Kidney (tissue), 14 donors: ENCODE data around the gene WBP1L. TPM values are rescaled to one million over a fixed set of nuclear protein-coding genes. Genes with fewer than 3 reads are reported as not detected.

ENCODE experiments used
- DNase-seq, 5 donors: peaks; one replicate each; pipeline ENCODE4 v3.0.0-alpha.2; 2013 to 2020
- FAIRE-seq: peaks from 2 replicates; lab custom pipeline; 2012; peaks lifted over from hg19 to GRCh38; lab: Jason Lieb, UNC
- H3K27ac ChIP-seq, 2 donors: one replicate each; pipeline ENCODE4 v1.7.0; 2013; ENCODE audit warnings: low read depth in 2 of 2, low read length in 2 of 2, inconsistent platforms in 1 of 2
- H3K27me3 ChIP-seq: one replicate; pipeline ENCODE4 v1.7.1; 2013; ENCODE audit warnings: low read length, inconsistent platforms; ENCODE audit not compliant: control insufficient read depth, insufficient read depth
- H3K36me3 ChIP-seq, 3 donors: one replicate each; pipeline versions ENCODE4 v1.7.0 to v1.7.1; 2013; ENCODE audit warnings: low read length in 3 of 3, control low read depth in 1 of 3, inconsistent platforms in 1 of 3; ENCODE audit not compliant: insufficient read depth in 3 of 3, control insufficient read depth in 2 of 3
- H3K4me1 ChIP-seq, 3 donors: one replicate each; pipeline versions ENCODE4 v1.7.0 to v1.7.1; 2013; ENCODE audit warnings: low read length in 3 of 3, inconsistent platforms in 1 of 3, low read depth in 1 of 3; ENCODE audit not compliant: control insufficient read depth in 2 of 3, insufficient read depth in 2 of 3
- H3K4me3 ChIP-seq, 3 donors: one replicate each; pipeline versions ENCODE4 v1.7.0 to v1.8.1; 2013; ENCODE audit warnings: low read length in 3 of 3, control low read depth in 1 of 3, inconsistent platforms in 1 of 3
- H3K9ac ChIP-seq, 3 donors: one replicate each; pipeline versions ENCODE4 v1.7.0 to v1.7.1; 2013; ENCODE audit warnings: low read length in 3 of 3, control low read depth in 1 of 3, inconsistent platforms in 1 of 3
- H3K9me3 ChIP-seq, 3 donors: one replicate each; pipeline versions ENCODE4 v1.7.0 to v1.7.1; 2013; ENCODE audit warnings: low read length in 3 of 3, control low read depth in 1 of 3, inconsistent platforms in 1 of 3; ENCODE audit not compliant: control insufficient read depth in 2 of 3, insufficient read depth in 1 of 3
- CTCF ChIP-seq: IDR thresholded peaks from 3 replicates; pipeline ENCODE4 v1.5.1; 2012; ENCODE audit warnings: mild to moderate bottlenecking, moderate library complexity, borderline replicate concordance; ENCODE audit not compliant: insufficient read depth; ENCODE audit errors: extremely low read depth
- intact Hi-C: fragments of 100-400 bp; cut with DNase I; formaldehyde crosslinking; loops from one replicate; pipeline ENCODE4 v1.11.1; 2022
- polyA plus RNA-seq: library from polyadenylated mRNA; stranded (reverse); fragments of 350-450 nt; fragmentation: Illumina TruSeq; extraction: RNeasy Lipid Tissue Mini Kit (QIAGEN cat#74804); gene quantifications from one replicate; pipeline ENCODE4 v1.2.3, GENCODE V29; 2014; ENCODE audit warnings: low read depth, low replicate concordance; ENCODE audit not compliant: insufficient read depth
- total RNA-seq: library from RNA; stranded (reverse); fragmentation: NEBNext Ultra II Directional; extraction: Animal tissue kit (Norgen Biotek cat#: 25700); gene quantifications from one replicate; pipeline ENCODE4 v1.2.1, GENCODE V29; 2021
- donor health status: control.
- donor health status: control.
- donor health status: control.
- donor health status: control.
- donor health status: control.
- donor health status: DM: yes; HTN: yes; CAD: no.
- donor health status: Normal renal cell carcinoma (clear cell type).

Gene WBP1L
- total and polyA plus RNA-seq, 2 donors from 2014 or later, result 27.8 to 55.7 TPM

- Histone ChIP-seq H3K27ac (peak overlapping the region; percentile 35 to 83), H3K9me3 (no peaks in the 10 kb centered on the region), H3K4me1 (peaks cover 4 to 28% (median 27%) of the 10 kb centered on the region in 3 donors), H3K27me3 (no peaks in the 10 kb centered on the region), H3K36me3 (peaks cover 2 to 11% (median 6%) of the 10 kb centered on the region in 3 donors), H3K9ac (peak overlapping the region in 1 of 3 donors; percentile 49), H3K4me3 (no peak overlapping the region)
- TF ChIP-seq CTCF, result no peak
- DNase-seq, result peak in 2 of 5 donors; percentile 2 to 38
- FAIRE-seq, result no peak
- intact Hi-C loops, result no loop called here
These were observed 57.7 kb downstream of the WBP1L start for GRCh38 chr10:102801496-102801895.

- FAIRE-seq, result no peak
- no peak for TF ChIP-seq CTCF
- H3K9me3 ChIP-seq, result no peaks in the 10 kb centered on the region
- H3K27me3 ChIP-seq, result no peaks in the 10 kb centered on the region
- H3K27ac ChIP-seq, result peak overlapping the region; percentile 20 to 59
- peaks cover 4 to 25% (median 23%) of the 10 kb centered on the region in 3 donors for H3K4me1 ChIP-seq
- no peak overlapping the region for H3K4me3 ChIP-seq
- H3K9ac ChIP-seq, result no peak overlapping the region
- intact Hi-C loops, result no loop called here
- DNase-seq, result no peak
- H3K36me3 ChIP-seq, result peaks cover 2 to 11% (median 6%) of the 10 kb centered on the region in 3 donors
These were observed 58.2 kb downstream of the WBP1L start for GRCh38 chr10:102801978-102802377.

DNA sequence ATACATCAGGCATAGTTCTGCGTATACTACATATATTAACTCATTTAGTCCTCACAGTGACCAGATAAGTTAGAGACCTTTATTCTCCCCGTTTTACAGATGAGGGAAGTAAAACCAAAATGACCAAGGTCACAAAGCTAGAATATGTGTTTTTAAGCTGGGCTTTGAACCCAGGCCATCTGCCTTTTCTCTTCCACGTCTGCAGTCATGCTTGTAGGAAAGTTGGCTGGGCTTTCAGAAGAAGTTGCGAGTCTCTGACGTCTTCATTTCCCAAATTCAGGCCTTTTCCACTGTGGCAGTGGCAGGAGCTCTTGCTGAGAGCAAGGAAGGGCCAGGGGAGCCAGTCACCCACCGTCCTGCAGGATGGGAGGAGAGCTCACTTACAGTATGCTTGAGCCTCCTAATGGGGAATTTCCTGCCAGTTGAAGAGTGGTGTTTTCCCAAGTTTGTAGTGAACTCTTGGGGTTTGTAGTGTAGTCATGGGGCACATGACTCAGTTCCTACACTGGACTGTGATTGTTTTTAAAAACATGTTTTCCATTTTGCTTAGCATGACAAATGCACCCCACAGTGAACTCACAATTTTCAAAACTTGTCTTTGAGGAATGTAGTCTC lies 59.3 kb downstream of the WBP1L start:
- no peak for DNase-seq
- H3K9ac ChIP-seq, result no peak overlapping the region
- H3K4me1 ChIP-seq, result peaks cover 4 to 25% (median 23%) of the 10 kb centered on the region in 3 donors

More for the DNA sequence above, 59.3 kb downstream of the WBP1L start:
- no peak for TF ChIP-seq CTCF
- Histone ChIP-seq H3K9me3 (no peaks in the 10 kb centered on the region), H3K27me3 (no peaks in the 10 kb centered on the region), H3K4me3 (no peak overlapping the region), H3K27ac (peak overlapping the region; percentile 20 to 59), H3K36me3 (peaks cover 2 to 11% (median 6%) of the 10 kb centered on the region in 3 donors)
- intact Hi-C loops, result no loop called here
- no peak for FAIRE-seq
